HL-60 (cell line): Measurements from ENCODE around the gene RHBDL1.

Source experiments
- DNase-seq, 2 experiments: peaks; one replicate each; pipeline ENCODE4 v3.0.0-alpha.2; 2010 to 2020; ENCODE audit warnings: low read depth in 1 of 2, low spot score in 1 of 2
- H3K27ac ChIP-seq: fragments of 250-450 bp; sonication (Bioruptor Pico); replicated peaks from 2 replicates; pipeline ENCODE4 v1.5.1; 2020; ENCODE audit warnings: mild to moderate bottlenecking, moderate library complexity
- H3K27me3 ChIP-seq: fragments of 250-450 bp; sonication (Bioruptor Pico); 2 replicates; pipeline ENCODE4 v1.5.1; 2021; ENCODE audit warnings: mild to moderate bottlenecking, moderate library complexity; ENCODE audit not compliant: insufficient read depth, poor library complexity, severe bottlenecking
- H3K4me3 ChIP-seq: replicated peaks from 2 replicates; pipeline ENCODE4 v1.5.1; 2011; ENCODE audit warnings: mild to moderate bottlenecking, control low read depth, low read length; ENCODE audit not compliant: insufficient read depth
- CTCF ChIP-seq: IDR thresholded peaks from one replicate; pipeline ENCODE4 v1.5.1; 2011; ENCODE audit warnings: low read length, control low read depth, inconsistent platforms; ENCODE audit not compliant: insufficient read depth
- GABPA ChIP-seq: IDR thresholded peaks from 2 replicates; pipeline ENCODE4 v1.6.1; 2012; ENCODE audit warnings: low read depth
- POLR2AphosphoS5 ChIP-seq: IDR thresholded peaks from 2 replicates; pipeline ENCODE4 v1.6.1; 2012; ENCODE audit warnings: low read depth
- SPI1 ChIP-seq: IDR thresholded peaks from 2 replicates; pipeline ENCODE4 v1.6.1; 2012; ENCODE audit warnings: low read depth, mild to moderate bottlenecking, borderline replicate concordance
- TF ChIP-seq, protein P1 (sequence below): IDR thresholded peaks from 2 replicates; pipeline ENCODE4 v1.6.1; 2012; ENCODE audit warnings: low read depth; ENCODE audit not compliant: insufficient replicate concordance

RHBDL1 gene

DNA sequence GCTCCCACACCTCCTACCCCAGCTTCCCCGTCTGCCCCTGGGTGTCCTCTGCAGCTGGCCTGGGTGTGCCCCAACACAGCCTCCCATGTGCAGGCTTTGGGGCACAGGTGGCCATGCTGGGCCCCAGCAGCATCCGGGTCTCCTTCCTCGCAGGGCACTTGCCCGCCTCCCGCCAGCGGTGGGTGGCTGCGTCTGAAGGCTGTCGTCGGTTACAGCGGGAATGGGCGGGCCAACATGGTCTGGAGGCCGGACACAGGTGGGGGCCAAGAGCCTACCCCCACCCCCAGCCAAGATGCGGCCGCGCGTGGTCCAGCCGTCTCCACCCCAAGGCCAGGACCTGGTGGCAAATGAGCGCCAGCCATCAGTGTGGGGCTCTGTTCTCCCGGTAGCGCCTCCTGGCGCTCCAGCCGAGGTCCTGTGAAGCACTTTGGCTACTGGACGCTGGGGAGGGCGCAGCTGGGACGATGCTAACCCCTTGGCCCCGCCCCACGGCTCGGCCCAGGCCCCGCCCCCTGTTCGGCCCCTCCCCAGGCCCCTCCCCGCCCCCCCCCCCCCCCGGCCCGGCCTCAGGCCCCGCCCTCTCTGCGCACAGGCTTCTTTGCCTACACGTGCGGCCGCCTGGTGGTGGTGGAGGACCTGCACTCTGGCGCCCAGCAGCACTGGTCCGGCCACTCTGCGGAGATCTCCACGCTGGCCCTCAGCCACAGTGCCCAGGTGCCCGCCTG, 14.8 kb upstream of the RHBDL1 start:
- DNase-seq = peak; percentile 85 to 93
- Histone ChIP-seq H3K27me3 (no peaks in the 10 kb centered on the region), H3K27ac (peak overlapping the region; percentile 55), H3K4me3 (no peak overlapping the region)
- TF ChIP-seq GABPA = no peak
- TF ChIP-seq, protein P1, sequence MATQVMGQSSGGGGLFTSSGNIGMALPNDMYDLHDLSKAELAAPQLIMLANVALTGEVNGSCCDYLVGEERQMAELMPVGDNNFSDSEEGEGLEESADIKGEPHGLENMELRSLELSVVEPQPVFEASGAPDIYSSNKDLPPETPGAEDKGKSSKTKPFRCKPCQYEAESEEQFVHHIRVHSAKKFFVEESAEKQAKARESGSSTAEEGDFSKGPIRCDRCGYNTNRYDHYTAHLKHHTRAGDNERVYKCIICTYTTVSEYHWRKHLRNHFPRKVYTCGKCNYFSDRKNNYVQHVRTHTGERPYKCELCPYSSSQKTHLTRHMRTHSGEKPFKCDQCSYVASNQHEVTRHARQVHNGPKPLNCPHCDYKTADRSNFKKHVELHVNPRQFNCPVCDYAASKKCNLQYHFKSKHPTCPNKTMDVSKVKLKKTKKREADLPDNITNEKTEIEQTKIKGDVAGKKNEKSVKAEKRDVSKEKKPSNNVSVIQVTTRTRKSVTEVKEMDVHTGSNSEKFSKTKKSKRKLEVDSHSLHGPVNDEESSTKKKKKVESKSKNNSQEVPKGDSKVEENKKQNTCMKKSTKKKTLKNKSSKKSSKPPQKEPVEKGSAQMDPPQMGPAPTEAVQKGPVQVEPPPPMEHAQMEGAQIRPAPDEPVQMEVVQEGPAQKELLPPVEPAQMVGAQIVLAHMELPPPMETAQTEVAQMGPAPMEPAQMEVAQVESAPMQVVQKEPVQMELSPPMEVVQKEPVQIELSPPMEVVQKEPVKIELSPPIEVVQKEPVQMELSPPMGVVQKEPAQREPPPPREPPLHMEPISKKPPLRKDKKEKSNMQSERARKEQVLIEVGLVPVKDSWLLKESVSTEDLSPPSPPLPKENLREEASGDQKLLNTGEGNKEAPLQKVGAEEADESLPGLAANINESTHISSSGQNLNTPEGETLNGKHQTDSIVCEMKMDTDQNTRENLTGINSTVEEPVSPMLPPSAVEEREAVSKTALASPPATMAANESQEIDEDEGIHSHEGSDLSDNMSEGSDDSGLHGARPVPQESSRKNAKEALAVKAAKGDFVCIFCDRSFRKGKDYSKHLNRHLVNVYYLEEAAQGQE = no peak
- peak; percentile 51; the same call in 1 of the 2 replicates for TF ChIP-seq POLR2AphosphoS5
- TF ChIP-seq CTCF = peak; percentile 47

- TF ChIP-seq, protein P1 = no peak
- TF ChIP-seq GABPA (no peak), POLR2AphosphoS5 (no peak)
- Histone ChIP-seq H3K27me3 (no peaks in the 10 kb centered on the region), H3K27ac (peak overlapping the region; percentile 25; the same call in 1 of the 2 replicates), H3K4me3 (no peak overlapping the region)
- no peak for DNase-seq
These were observed 14.2 kb upstream of the RHBDL1 start for GRCh38 chr16:661184-661821.

DNA sequence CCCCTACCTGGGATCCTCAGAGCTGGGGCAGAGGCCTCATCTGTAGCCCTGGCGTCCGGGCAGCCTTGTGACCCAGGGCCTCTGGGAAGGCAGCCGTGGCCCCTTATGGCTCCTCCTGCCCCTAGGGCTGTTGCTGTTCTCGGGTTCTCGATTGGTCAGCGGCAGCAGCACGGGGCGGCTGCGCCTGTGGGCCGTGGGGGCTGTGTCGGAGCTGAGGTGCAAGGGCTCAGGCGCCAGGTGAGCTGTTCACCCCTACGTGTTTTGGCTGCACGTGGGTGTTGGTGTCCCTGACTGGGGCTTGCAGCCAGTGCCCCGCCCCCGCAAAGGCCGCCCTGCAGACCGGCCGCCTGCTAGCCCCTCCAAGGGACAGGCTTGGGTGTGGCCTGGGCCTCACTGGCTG, 13.4 kb upstream of the RHBDL1 start:
- Histone ChIP-seq H3K27me3 (no peaks in the 10 kb centered on the region), H3K4me3 (no peak overlapping the region), H3K27ac (no peak overlapping the region)
- no peak for DNase-seq
- TF ChIP-seq SPI1 (no peak), GABPA (no peak), POLR2AphosphoS5 (no peak), CTCF (no peak)
- TF ChIP-seq, protein P1 = no peak
